ENCODE data around the gene LCN2.
A peak's percentile ranks its signal among the peaks of the same experiment; 100 is the strongest.

LCN2 gene

DNA sequence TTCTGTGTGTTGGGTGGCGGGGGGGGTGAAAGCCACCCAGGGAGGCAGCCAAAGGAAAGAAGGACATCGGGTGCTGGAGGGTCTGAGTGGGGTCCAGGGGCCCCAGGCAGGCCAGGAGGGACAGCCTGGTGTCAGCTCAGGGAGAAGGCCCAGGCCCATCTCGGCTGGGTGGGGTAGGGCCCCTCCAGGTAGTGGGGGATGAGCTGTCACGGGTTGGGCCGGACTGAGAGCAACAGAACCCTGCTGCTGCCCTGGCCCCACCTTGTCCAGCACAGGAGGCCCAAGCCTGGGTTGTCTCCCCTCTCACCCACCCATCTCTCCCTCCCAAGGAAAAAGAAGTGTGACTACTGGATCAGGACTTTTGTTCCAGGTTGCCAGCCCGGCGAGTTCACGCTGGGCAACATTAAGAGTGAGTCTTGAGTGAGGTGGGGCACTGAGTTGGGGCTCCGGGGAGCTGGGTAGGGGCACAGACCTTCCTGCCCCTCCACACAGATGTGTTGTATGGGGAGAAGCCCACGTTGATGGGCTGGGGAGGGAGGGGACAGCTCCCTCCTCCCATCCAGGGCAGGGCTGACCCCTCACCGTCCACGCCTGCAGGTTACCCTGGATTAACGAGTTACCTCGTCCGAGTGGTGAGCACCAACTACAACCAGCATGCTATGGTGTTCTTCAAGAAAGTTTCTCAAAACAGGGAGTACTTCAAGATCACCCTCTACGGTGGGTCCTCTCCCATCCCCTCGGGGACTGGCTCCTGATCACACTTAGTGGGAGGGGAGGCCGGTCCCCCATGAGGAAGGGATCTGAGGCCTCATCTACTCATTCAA is 2.3 kb downstream of the LCN2 start:
- no peak for DNase-seq

DNA sequence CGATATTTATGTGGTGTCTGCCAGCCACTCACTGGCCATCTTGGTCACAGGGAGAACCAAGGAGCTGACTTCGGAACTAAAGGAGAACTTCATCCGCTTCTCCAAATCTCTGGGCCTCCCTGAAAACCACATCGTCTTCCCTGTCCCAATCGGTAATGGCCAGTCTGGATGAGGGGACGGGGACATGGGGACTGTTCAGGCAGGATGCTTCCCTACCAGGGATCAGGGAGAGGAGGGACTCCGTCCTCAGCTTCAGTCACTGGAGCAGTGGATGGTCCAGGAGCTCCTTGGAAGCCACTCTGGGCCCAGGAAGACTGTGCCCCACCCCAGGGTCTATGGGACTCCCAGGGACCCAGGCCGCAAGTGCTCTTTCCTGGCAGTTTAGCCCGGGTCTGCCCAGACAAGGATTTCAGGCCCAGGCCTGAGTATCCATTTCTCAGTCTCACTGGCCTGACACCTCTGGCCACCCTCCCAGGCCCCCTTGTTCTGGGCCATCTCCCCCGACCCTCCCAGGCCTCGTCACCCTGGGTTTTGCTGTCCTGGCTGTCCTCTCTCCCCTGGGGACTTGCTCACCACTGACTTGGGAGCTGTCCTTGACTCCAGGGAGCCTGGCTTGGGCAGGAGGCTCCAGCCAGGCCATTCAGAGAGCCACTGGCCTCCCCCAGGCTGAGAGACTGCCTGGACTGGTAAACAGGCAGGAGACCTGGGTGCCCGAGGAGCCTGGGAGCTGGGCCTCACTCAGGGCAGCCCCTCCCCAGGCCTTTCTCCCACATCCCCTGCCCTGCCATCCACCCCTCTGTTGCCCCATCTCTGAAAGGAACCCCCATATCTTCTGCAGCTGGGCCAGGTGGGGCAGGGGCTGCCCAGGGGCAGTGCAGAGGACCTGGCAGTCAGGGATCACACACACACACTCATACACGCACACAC is 3.1 kb downstream of the LCN2 start:
- DNase-seq, result no peak

- no peak for DNase-seq
Observed at GRCh38 chr9:128153060-128153946, 4.0 kb downstream of the LCN2 start.

GRCh38 chr9:128153947-128154695 is 4.9 kb downstream of the LCN2 start:
- DNase-seq, result no peak

- no peak for DNase-seq
Observed at GRCh38 chr9:128155736-128156500, 6.7 kb downstream of the LCN2 start.

GRCh38 chr9:128159522-128159783 is 10.2 kb downstream of the LCN2 start:
- no peak for DNase-seq

DNA sequence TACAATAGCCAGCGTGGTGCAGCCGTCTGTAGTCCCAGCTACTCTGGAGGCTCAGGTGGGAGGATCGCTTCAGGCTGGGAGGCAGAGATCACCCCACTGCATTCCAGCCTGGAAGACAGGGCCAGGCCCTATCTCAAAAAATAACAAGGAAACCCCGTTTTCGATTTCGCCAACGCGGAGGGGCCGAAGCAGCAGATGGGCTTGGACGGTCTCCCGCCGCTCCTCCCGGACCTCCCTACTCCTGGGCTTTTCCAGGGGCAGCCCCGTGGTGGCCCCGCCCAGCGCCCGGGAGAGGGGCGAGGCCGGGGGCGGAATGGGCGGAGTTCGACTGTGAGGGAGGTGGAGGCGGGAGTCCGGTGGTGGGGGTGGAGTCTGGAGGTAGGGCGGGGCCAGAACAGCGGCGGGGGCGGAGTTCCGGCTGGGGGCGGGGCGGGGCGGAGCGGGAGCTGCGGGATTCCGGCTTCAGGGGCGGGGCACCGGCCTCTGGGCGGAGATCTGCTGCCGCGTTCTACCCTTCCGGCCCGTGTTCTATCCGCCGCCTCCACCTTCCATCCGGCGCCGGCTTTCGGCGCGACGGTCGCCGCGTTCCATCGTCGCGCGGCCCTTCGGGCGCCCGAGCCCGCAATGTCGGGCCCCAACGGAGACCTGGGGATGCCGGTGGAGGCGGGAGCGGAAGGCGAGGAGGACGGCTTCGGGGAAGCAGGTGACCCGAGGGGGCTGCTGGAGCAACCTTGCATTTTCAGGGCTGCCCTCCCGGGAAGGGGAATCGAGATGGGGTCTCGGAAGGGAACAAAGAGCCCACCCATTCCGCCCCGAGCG is 10.7 kb downstream of the LCN2 start, which contains the start of gene BBLN:
Gene BBLN, plus strand, starts transcription at position 482 of the 819 bp plus-strand sequence. Its CDS starts 143 bp downstream, at position 625.
- DNase-seq, result peak; percentile 90

DNA sequence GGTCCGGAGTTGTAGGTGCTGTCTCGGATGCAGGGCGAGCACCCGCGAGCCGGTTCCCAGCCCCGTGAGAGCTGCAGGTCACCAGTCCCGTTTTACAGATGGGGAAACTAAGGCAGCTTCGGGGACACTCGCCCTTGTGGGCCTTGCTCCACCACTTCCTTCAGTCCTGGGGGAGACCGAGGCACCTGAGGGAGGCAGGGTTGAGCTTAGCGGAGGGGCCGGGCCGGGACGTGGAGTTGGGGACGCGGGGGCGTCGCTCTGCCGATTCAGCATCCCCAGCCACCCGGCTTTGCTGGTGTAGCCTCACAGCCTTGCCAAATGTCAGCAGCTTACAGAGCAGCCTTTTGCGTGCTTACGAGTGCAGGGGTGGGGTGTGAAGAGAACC is 11.3 kb downstream of the LCN2 start:
- no peak for DNase-seq

- no peak for DNase-seq
Observed at GRCh38 chr9:128161215-128161902, 12.1 kb downstream of the LCN2 start.

DNA sequence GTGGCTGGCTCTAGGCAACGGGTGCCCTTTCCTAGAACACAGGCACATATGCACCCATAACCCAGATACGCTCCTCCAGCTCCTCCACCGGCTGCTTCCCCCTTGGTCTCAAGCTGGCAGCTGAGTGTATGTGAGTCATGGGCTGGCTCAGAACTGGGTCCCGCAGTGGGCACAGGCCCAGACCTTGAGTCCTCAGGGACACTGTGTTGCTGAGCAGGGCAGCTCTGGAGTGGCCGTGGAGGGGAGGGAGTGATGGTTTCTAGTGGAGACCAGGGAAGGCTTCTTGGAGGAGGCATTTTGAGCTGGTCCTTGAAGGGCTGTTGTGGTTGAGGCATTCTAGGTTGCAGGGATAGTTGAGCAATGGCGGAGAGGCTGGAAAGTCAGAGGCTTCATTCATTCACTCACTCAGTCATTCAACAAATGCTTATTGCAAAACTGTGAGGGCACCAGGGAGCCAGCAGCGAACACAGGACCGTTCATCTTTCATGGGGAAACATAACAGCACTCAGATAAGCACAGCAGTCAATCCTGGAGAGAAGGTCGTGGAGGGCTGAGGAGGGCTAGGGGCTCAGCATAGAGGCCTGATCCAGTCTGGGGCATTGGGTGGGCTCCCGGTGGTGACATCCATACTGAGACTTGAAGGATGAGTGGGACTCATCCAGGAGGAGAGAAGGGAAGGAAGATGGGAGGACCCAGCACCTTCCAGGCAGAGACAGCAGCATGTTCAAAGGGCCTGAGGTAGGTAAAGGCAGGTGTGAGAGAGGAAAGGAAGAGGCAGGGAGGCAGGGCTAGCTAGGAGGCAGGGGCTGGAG is 13.2 kb downstream of the LCN2 start:
- DNase-seq, result no peak

DNA sequence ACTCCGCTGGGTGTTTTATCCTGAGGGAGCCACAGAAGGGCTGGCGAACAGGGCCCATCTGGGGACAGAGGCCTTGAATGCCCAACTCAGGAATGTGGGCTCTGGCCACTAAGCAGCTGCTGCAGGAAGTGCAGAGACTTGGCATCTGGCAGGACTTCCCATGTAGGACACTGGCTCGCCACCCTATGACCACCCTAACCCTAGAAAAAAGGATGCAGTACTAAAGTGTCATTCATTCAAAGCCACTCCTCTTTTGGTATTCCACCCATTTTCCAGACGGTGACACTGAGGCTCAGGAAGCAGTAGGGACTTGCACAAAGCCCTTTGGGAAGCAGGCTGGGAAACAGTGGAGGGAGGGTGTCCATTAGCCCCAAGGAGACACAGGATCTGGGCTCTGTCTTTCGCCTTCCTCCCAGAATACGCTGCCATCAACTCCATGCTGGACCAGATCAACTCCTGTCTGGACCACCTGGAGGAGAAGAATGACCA is 13.8 kb downstream of the LCN2 start:
- no peak for DNase-seq

- DNase-seq, result no peak
Observed at GRCh38 chr9:128163523-128164306, 14.5 kb downstream of the LCN2 start.

GRCh38 chr9:128164307-128164885 is 15.1 kb downstream of the LCN2 start:
- no peak for DNase-seq

GRCh38 chr9:128166169-128166568 is 16.9 kb downstream of the LCN2 start:
- DNase-seq, result no peak

DNA sequence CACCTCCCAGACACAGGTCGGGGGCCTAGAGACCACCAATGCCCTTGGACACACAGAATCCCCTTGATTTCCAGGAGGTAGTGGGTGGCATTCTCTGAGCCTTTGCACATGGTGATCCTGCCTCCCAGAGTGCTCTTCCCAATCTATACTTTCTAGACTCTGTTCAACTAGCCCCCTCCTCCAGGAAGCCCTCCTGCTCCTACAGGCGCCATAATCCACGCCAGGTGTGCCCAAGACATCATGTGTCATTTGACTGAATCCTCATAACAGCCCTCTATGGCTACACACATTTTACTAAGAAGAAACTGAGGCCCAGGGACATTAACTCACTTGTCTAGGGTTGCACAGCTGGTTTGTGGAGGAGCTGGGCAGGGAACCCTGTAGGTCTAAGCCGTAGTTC is 18.0 kb downstream of the LCN2 start:
- no peak for DNase-seq

- DNase-seq, result no peak
Observed at GRCh38 chr9:128168731-128169308, 19.6 kb downstream of the LCN2 start.

DNA sequence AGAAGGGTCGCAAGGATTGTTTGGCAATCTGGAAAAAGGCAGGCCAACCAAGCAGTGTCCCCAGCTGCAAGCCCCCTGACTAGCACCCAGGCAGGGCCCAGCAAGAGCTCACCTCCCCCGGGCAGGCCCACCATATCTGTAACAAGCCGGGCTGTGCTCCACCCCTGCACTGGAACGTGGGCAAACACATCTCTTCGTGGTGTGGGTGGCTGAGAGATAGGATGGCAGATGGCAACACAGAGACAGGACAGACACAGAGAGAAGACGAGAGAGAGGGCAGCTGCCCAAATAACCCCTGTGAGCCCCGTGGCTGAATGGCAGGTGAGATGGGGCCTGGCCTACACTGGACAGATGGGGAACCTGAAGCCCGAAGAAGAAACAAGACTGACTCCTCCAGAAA is 20.2 kb downstream of the LCN2 start:
- DNase-seq, result no peak
